ENCODE measurements around the gene CUZD1. TPM values are rescaled to one million over a fixed set of nuclear protein-coding genes. Genes with fewer than 3 reads are reported as not detected.

Gene CUZD1
- total RNA-seq, 1 experiment from 2014 or later = 17.2 TPM

DNA sequence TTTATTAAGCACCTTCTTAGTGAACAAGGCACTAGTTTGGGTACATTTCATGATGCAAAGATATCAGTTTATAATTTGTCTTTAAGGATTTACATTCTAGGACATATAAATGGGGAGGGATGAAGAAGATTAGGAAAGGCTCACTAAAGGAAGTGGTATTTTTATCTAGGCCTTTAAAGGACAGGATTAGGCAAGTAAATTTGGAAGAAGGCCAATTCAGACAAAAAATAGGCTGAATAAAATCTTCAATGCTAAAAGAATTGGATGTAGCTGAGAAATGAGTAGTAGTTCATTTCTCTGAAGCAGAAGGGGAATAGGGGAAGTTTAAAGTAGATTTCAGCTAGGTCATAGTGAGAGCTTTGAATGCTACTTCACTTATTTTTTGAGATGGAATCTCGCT lies 38.5 kb upstream of the CUZD1 start:
- WGBS (ENCODE audit: extremely low coverage, insufficient read length, low lambda C conversion rate) = no CpG with 5 or more reads among the region's 1 CpG
- H2AFZ ChIP-seq (ENCODE audit: low read length) = no peak overlapping the region
- H4K91ac ChIP-seq (ENCODE audit: insufficient read length, low read depth, low read length) = no peak overlapping the region
- no peak overlapping the region for H2BK20ac ChIP-seq (ENCODE audit: low read depth, low read length, poor library complexity, severe bottlenecking)
- no peak overlapping the region for H3K56ac ChIP-seq (ENCODE audit: insufficient read length, low read depth, low read length)
- H2BK5ac ChIP-seq (ENCODE audit: insufficient read length, low read length) = no peak overlapping the region
- H3K9me3 ChIP-seq (ENCODE audit: control insufficient read depth, low read depth, low read length) = no peaks in the 10 kb centered on the region
- H3K14ac ChIP-seq (ENCODE audit: insufficient read depth, low read length) = no peak overlapping the region
- H4K5ac ChIP-seq (ENCODE audit: insufficient read length, low read depth, low read length) = no peak overlapping the region
- H3K27me3 Mint-ChIP-seq (ENCODE audit: low read depth) = no peaks in the 10 kb centered on the region; the same call in 1 of the 2 replicates
- H3K4me2 ChIP-seq (ENCODE audit: insufficient read depth, insufficient read length, low read length) = no peak overlapping the region
- H3K79me2 ChIP-seq (ENCODE audit: insufficient read depth, low read length) = no peaks in the 10 kb centered on the region
- H4K8ac ChIP-seq (replicated peaks; ENCODE audit: insufficient read length, low read depth, low read length) = no peak overlapping the region
- no peak for DNase-seq
- H3K18ac ChIP-seq (ENCODE audit: insufficient read length, low read depth, low read length) = no peak overlapping the region
- H3K4me1 Mint-ChIP-seq = peaks cover 0 to 4% of the 10 kb centered on the region in 2 experiments; a peak in 2 of 4 replicates
- H3K27ac Mint-ChIP-seq = no peak overlapping the region
- no peak overlapping the region for H2BK12ac ChIP-seq (ENCODE audit: insufficient read length, low read depth, low read length)
- H3K4me3 Mint-ChIP-seq = no peak overlapping the region
- no peaks in the 10 kb centered on the region for H3K9me3 Mint-ChIP-seq
- H3K27ac ChIP-seq (ENCODE audit: insufficient read length, low read depth, low read length) = no peak overlapping the region
- H3K23me2 ChIP-seq (ENCODE audit: insufficient read length, low read depth, low read length, poor library complexity, severe bottlenecking) = no peaks in the 10 kb centered on the region
- H2BK120ac ChIP-seq (ENCODE audit: low read depth, low read length, poor library complexity, severe bottlenecking) = no peak overlapping the region
- TF ChIP-seq, protein P1, sequence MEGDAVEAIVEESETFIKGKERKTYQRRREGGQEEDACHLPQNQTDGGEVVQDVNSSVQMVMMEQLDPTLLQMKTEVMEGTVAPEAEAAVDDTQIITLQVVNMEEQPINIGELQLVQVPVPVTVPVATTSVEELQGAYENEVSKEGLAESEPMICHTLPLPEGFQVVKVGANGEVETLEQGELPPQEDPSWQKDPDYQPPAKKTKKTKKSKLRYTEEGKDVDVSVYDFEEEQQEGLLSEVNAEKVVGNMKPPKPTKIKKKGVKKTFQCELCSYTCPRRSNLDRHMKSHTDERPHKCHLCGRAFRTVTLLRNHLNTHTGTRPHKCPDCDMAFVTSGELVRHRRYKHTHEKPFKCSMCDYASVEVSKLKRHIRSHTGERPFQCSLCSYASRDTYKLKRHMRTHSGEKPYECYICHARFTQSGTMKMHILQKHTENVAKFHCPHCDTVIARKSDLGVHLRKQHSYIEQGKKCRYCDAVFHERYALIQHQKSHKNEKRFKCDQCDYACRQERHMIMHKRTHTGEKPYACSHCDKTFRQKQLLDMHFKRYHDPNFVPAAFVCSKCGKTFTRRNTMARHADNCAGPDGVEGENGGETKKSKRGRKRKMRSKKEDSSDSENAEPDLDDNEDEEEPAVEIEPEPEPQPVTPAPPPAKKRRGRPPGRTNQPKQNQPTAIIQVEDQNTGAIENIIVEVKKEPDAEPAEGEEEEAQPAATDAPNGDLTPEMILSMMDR (conservative IDR thresholded peaks at IDR 0.05) = no peak
- H3K36me3 Mint-ChIP-seq (ENCODE audit: insufficient read depth in 1 of 3, low read depth in 3 of 3) = no peaks in the 10 kb centered on the region
- no peaks in the 10 kb centered on the region for H3K27me3 ChIP-seq (ENCODE audit: insufficient read depth, low read length)
- H3K23ac ChIP-seq (ENCODE audit: insufficient read length, low read depth, low read length) = no peak overlapping the region
- H3K79me1 ChIP-seq (ENCODE audit: insufficient read depth, low read depth, low read length, poor library complexity, severe bottlenecking) = no peaks in the 10 kb centered on the region
- H3K4me1 ChIP-seq (ENCODE audit: insufficient read depth, low read length) = no peaks in the 10 kb centered on the region
- H2BK15ac ChIP-seq (ENCODE audit: low read depth, low read length) = no peak overlapping the region
- H3K9ac ChIP-seq (ENCODE audit: extremely low read depth, insufficient read length, low read length) = no peak overlapping the region
- H3K4ac ChIP-seq (ENCODE audit: low read depth, low read length) = no peak overlapping the region
- H2AK5ac ChIP-seq (ENCODE audit: insufficient read length, low read length) = no peak overlapping the region
- no peaks in the 10 kb centered on the region for H4K20me1 ChIP-seq (ENCODE audit: control insufficient read depth, insufficient read depth, insufficient read length)
- no peak overlapping the region for H3T11ph ChIP-seq (ENCODE audit: low read length)

Measured in H9 (cell line).